Measurements from ENCODE around the gene ARHGAP10.

Gene ARHGAP10

GRCh38 chr4:147933779-147934178 lies 201.9 kb downstream of the ARHGAP10 start:
- H3K27ac ChIP-seq (ENCODE audit: low read depth, low read length): no peak overlapping the region
- H3K36me3 ChIP-seq (ENCODE audit: control insufficient read depth, insufficient read depth, low read length): no peaks in the 10 kb centered on the region
- H3K9ac ChIP-seq (ENCODE audit: low read length): no peak overlapping the region
- no peaks in the 10 kb centered on the region for H3K27me3 ChIP-seq (ENCODE audit: control insufficient read depth, insufficient read depth, low read length)
- H3K9me3 ChIP-seq (ENCODE audit: control insufficient read depth, insufficient read depth, low read depth, low read length): no peaks in the 10 kb centered on the region
- H3K4me1 ChIP-seq (ENCODE audit: control insufficient read depth, insufficient read depth, low read length): no peaks in the 10 kb centered on the region; the same call in 1 of the 2 replicates
- H3K4me3 ChIP-seq (ENCODE audit: low read depth, low read length): no peak overlapping the region

- no peaks in the 10 kb centered on the region for H3K27me3 ChIP-seq (ENCODE audit: control insufficient read depth, insufficient read depth, low read length)
- H3K4me1 ChIP-seq (ENCODE audit: control insufficient read depth, insufficient read depth, low read length): peaks cover 4% of the 10 kb centered on the region
- no peaks in the 10 kb centered on the region for H3K9me3 ChIP-seq (ENCODE audit: control insufficient read depth, insufficient read depth, low read depth, low read length)
- no peak overlapping the region for H3K9ac ChIP-seq (ENCODE audit: low read length)
- no peak overlapping the region for H3K4me3 ChIP-seq (ENCODE audit: low read depth, low read length)
- H3K36me3 ChIP-seq (ENCODE audit: control insufficient read depth, insufficient read depth, low read length): no peaks in the 10 kb centered on the region
- H3K27ac ChIP-seq (ENCODE audit: low read depth, low read length): no peak overlapping the region
Measured at GRCh38 chr4:147938496-147938895, 206.6 kb downstream of the ARHGAP10 start.

DNA sequence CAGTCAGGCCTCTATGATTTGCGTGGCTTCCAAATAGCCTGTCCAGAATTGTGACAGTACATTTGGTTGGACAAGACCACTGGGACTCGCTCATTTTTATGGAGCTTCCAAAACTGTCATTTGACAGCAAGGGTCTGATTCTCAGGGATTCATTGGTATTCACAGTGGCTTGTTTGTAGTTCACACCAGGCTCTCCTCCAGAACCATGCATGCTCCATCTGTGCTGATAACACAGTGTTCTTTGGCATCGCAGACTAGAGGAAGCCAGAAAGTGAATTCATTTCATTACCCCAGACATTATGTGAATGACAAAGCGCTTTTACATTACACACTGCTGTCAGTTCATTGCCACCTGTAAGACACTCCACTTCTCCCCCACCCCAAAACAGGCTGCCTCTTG lies 208.3 kb downstream of the ARHGAP10 start:
- no peaks in the 10 kb centered on the region for H3K9me3 ChIP-seq (ENCODE audit: control insufficient read depth, insufficient read depth, low read depth, low read length)
- no peaks in the 10 kb centered on the region for H3K36me3 ChIP-seq (ENCODE audit: control insufficient read depth, insufficient read depth, low read length)
- H3K4me1 ChIP-seq (ENCODE audit: control insufficient read depth, insufficient read depth, low read length): peaks cover 4% of the 10 kb centered on the region
- H3K27me3 ChIP-seq (ENCODE audit: control insufficient read depth, insufficient read depth, low read length): no peaks in the 10 kb centered on the region
- H3K27ac ChIP-seq (ENCODE audit: low read depth, low read length): no peak overlapping the region
- no peak overlapping the region for H3K9ac ChIP-seq (ENCODE audit: low read length)
- H3K4me3 ChIP-seq (ENCODE audit: low read depth, low read length): no peak overlapping the region

DNA sequence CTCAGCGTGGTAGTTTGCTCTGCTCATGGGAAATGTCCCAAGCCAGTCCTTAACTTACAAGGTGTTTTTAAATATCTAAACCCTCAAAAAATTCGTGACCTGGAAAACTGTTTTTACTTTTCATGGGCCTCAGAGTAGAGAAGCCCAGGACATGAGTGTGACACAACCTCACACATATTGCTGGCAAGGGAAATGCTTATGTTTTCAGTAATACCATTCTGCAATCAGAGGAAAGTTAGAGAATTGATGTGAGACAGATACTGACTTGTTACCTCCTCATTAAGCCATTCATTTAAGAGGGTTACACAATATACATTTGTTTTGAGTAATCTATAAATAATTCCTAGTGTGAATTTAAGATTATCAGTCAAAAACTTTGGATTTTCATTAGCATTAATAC lies 209.5 kb downstream of the ARHGAP10 start:
- no peak overlapping the region for H3K27ac ChIP-seq (ENCODE audit: low read depth, low read length)
- H3K4me1 ChIP-seq (ENCODE audit: control insufficient read depth, insufficient read depth, low read length): peaks cover 4% of the 10 kb centered on the region
- no peak overlapping the region for H3K9ac ChIP-seq (ENCODE audit: low read length)
- H3K9me3 ChIP-seq (ENCODE audit: control insufficient read depth, insufficient read depth, low read depth, low read length): no peaks in the 10 kb centered on the region
- H3K27me3 ChIP-seq (ENCODE audit: control insufficient read depth, insufficient read depth, low read length): no peaks in the 10 kb centered on the region
- H3K36me3 ChIP-seq (ENCODE audit: control insufficient read depth, insufficient read depth, low read length): no peaks in the 10 kb centered on the region
- no peak overlapping the region for H3K4me3 ChIP-seq (ENCODE audit: low read depth, low read length)

DNA sequence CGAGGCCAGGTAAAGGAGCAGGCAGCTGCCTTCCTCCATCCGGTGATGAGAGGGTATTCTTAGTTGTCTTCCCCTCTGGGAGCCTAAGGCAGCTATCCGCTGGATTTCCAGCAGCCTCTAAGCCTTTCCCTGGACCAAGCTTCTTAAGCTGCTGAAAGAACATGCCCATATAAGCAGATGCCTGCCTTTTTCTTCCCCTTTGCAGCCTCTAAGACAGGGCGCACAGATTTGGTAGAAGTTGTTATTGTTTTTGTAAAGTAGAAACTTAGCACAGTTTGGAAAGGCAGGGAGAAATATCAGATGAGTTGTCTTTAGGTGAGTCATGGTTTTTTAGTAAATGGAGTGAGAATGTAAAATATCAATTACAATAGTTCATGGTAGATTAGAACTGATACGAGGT lies 210.8 kb downstream of the ARHGAP10 start:
- Histone ChIP-seq H3K27me3 (ENCODE audit: control insufficient read depth, insufficient read depth, low read length) (no peaks in the 10 kb centered on the region), H3K4me1 (ENCODE audit: control insufficient read depth, insufficient read depth, low read length) (peaks cover 4% of the 10 kb centered on the region), H3K9me3 (ENCODE audit: control insufficient read depth, insufficient read depth, low read depth, low read length) (no peaks in the 10 kb centered on the region), H3K36me3 (ENCODE audit: control insufficient read depth, insufficient read depth, low read length) (no peaks in the 10 kb centered on the region), H3K4me3 (ENCODE audit: low read depth, low read length) (no peak overlapping the region), H3K27ac (ENCODE audit: low read depth, low read length) (no peak overlapping the region), H3K9ac (ENCODE audit: low read length) (no peak overlapping the region)

DNA sequence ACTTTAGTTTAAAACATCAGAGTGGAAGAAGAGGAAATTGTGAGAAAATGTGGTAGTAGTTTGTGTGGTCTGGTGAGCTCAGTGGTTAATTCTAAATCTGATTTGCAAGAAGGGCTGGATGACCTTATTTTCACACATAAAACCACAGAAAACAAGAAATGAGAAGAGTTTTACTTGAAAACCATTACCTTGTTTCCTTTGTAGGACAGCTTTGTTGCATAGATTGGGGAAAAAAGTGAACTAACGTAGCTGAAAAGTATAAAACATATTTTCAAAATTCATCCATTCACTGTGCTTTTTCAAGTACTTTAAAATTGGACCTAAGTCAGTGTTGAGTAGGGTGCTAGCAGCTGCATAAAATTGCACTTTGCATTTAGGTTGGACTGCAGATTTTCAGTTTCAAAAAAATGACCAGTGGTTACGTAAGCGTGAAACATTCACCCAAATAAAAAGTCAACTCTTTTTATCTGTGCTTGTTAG lies 211.3 kb downstream of the ARHGAP10 start:
- Histone ChIP-seq H3K9me3 (ENCODE audit: control insufficient read depth, insufficient read depth, low read depth, low read length) (no peaks in the 10 kb centered on the region), H3K27me3 (ENCODE audit: control insufficient read depth, insufficient read depth, low read length) (no peaks in the 10 kb centered on the region), H3K27ac (ENCODE audit: low read depth, low read length) (no peak overlapping the region), H3K9ac (ENCODE audit: low read length) (no peak overlapping the region), H3K4me3 (ENCODE audit: low read depth, low read length) (no peak overlapping the region), H3K4me1 (ENCODE audit: control insufficient read depth, insufficient read depth, low read length) (peaks cover 4% of the 10 kb centered on the region), H3K36me3 (ENCODE audit: control insufficient read depth, insufficient read depth, low read length) (no peaks in the 10 kb centered on the region)

DNA sequence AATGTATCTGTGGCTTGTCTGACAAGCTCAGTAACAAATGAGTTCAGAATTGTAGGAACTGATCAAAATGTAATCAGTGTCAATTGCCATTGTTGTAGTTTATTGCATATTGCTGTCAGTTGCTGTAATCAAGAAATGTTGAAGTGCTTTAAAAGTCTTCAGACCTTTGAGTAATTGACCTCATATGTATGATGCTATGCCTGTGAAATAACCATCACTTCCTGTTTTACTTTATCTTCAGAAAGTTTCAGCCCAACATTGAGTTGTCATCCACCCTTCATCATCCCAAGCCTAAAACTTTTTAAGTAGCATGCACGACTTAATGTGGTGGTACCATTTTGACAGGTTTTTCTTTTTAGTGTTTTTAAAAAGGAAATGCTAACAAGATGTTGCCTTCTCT lies 212.4 kb downstream of the ARHGAP10 start:
- Histone ChIP-seq H3K27me3 (ENCODE audit: control insufficient read depth, insufficient read depth, low read length) (no peaks in the 10 kb centered on the region), H3K27ac (ENCODE audit: low read depth, low read length) (no peak overlapping the region), H3K36me3 (ENCODE audit: control insufficient read depth, insufficient read depth, low read length) (no peaks in the 10 kb centered on the region), H3K9me3 (ENCODE audit: control insufficient read depth, insufficient read depth, low read depth, low read length) (no peaks in the 10 kb centered on the region), H3K4me3 (ENCODE audit: low read depth, low read length) (no peak overlapping the region), H3K4me1 (ENCODE audit: control insufficient read depth, insufficient read depth, low read length) (peaks cover 4% of the 10 kb centered on the region; the same call in 1 of the 2 replicates), H3K9ac (ENCODE audit: low read length) (no peak overlapping the region)

GRCh38 chr4:147944670-147945260 lies 212.9 kb downstream of the ARHGAP10 start:
- H3K27me3 ChIP-seq (ENCODE audit: control insufficient read depth, insufficient read depth, low read length): no peaks in the 10 kb centered on the region
- H3K27ac ChIP-seq (ENCODE audit: low read depth, low read length): no peak overlapping the region
- H3K9ac ChIP-seq (ENCODE audit: low read length): no peak overlapping the region
- H3K4me3 ChIP-seq (ENCODE audit: low read depth, low read length): no peak overlapping the region
- H3K4me1 ChIP-seq (ENCODE audit: control insufficient read depth, insufficient read depth, low read length): peaks cover 4% of the 10 kb centered on the region; the same call in 1 of the 2 replicates
- H3K36me3 ChIP-seq (ENCODE audit: control insufficient read depth, insufficient read depth, low read length): no peaks in the 10 kb centered on the region
- no peaks in the 10 kb centered on the region for H3K9me3 ChIP-seq (ENCODE audit: control insufficient read depth, insufficient read depth, low read depth, low read length)

GRCh38 chr4:147948336-147948735 lies 216.4 kb downstream of the ARHGAP10 start:
- Histone ChIP-seq H3K9me3 (ENCODE audit: control insufficient read depth, insufficient read depth, low read depth, low read length) (no peaks in the 10 kb centered on the region), H3K36me3 (ENCODE audit: control insufficient read depth, insufficient read depth, low read length) (0 out of 2 replicates have a peak, but pooled peaks cover 2% of the 10 kb centered on the region), H3K4me3 (ENCODE audit: low read depth, low read length) (no peak overlapping the region), H3K4me1 (ENCODE audit: control insufficient read depth, insufficient read depth, low read length) (no peaks in the 10 kb centered on the region), H3K27me3 (ENCODE audit: control insufficient read depth, insufficient read depth, low read length) (no peaks in the 10 kb centered on the region), H3K9ac (ENCODE audit: low read length) (no peak overlapping the region), H3K27ac (ENCODE audit: low read depth, low read length) (no peak overlapping the region)

GRCh38 chr4:147950261-147950660 lies 218.4 kb downstream of the ARHGAP10 start:
- Histone ChIP-seq H3K27me3 (ENCODE audit: control insufficient read depth, insufficient read depth, low read length) (no peaks in the 10 kb centered on the region), H3K4me3 (ENCODE audit: low read depth, low read length) (no peak overlapping the region), H3K36me3 (ENCODE audit: control insufficient read depth, insufficient read depth, low read length) (0 out of 2 replicates have a peak, but pooled peaks cover 2% of the 10 kb centered on the region)

DNA sequence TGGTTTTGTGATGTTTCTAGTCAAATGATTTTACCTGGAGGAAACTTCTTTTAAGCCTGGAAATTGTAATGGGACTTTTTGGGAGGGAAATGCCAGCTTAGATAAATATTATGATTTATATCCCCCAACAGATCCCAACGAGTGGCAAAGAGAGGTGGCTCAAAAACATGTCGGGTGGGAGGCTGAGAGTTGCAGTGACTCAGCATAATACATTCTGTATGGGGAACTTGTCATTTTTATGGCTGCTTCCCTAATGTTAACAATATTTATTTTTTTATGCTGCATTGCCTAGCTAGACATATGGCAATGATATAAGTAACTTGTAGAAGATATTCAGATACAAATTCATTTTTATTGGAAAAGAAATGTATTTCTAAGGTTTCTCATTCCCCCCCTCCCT lies 219.0 kb downstream of the ARHGAP10 start:
- H3K4me1 ChIP-seq (ENCODE audit: control insufficient read depth, insufficient read depth, low read length): peaks cover 5% of the 10 kb centered on the region; the same call in 1 of the 2 replicates
- H3K27ac ChIP-seq (ENCODE audit: low read depth, low read length): no peak overlapping the region
- no peak overlapping the region for H3K9ac ChIP-seq (ENCODE audit: low read length)
- no peaks in the 10 kb centered on the region for H3K27me3 ChIP-seq (ENCODE audit: control insufficient read depth, insufficient read depth, low read length)
- no peak overlapping the region for H3K4me3 ChIP-seq (ENCODE audit: low read depth, low read length)
- H3K36me3 ChIP-seq (ENCODE audit: control insufficient read depth, insufficient read depth, low read length): 0 out of 2 replicates have a peak, but pooled peaks cover 2% of the 10 kb centered on the region
- H3K9me3 ChIP-seq (ENCODE audit: control insufficient read depth, insufficient read depth, low read depth, low read length): no peaks in the 10 kb centered on the region

More at GRCh38 chr4:147950261-147950660, 218.4 kb downstream of the ARHGAP10 start:
- no peak overlapping the region for H3K9ac ChIP-seq (ENCODE audit: low read length)
- H3K4me1 ChIP-seq (ENCODE audit: control insufficient read depth, insufficient read depth, low read length): no peaks in the 10 kb centered on the region; the same call in 1 of the 2 replicates
- H3K9me3 ChIP-seq (ENCODE audit: control insufficient read depth, insufficient read depth, low read depth, low read length): no peaks in the 10 kb centered on the region
- H3K27ac ChIP-seq (ENCODE audit: low read depth, low read length): no peak overlapping the region

Measured in HUES6 (cell line).